GM12865 (cell line): ENCODE measurements around the gene ZNF664.

Experiments
- DNase-seq: peaks from one replicate; pipeline ENCODE4 v3.0.0; 2010; ENCODE audit warnings: low read depth
- H3K4me3 ChIP-seq: 2 replicates; pipeline ENCODE4 v1.5.1; 2011; ENCODE audit warnings: mild to moderate bottlenecking, low read depth, low read length, control low read depth
- TF ChIP-seq, protein P1 (sequence below): IDR thresholded peaks from 2 replicates; pipeline ENCODE4 v1.5.1; 2011; ENCODE audit warnings: low read length, control low read depth, low read depth, inconsistent platforms; ENCODE audit not compliant: insufficient read depth; ENCODE audit errors: missing control alignments

Gene ZNF664

DNA sequence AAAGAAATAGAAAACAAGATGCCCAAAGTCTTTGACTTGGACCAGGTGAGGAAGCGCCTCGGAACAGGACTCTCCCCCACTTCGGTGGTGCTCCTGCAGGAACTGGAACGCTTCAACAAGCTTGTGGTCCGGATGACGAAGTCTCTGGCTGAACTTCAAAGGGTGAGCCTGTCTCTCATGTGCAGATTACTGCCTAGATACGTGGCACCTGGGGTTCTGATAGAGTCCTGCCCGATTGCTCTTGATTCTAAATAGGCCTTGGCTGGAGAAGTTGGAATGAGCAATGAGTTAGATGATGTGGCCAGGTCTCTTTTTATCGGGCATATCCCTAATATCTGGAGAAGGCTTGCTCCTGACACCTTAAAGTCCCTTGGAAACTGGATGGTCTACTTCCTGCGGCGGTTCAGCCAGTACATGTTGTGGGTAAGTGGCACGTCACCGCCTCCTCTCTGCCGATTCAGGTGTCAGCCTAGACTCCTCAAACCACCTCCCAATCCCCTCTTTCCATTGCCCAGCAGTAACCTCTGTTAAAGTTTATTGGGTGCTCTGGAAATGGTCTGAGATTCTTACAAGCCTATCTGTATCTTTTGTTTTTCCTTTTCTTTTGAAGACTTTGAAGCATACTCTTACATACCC is 41.2 kb upstream of the ZNF664 start:
- DNase-seq, result no peak
- TF ChIP-seq, protein P1, sequence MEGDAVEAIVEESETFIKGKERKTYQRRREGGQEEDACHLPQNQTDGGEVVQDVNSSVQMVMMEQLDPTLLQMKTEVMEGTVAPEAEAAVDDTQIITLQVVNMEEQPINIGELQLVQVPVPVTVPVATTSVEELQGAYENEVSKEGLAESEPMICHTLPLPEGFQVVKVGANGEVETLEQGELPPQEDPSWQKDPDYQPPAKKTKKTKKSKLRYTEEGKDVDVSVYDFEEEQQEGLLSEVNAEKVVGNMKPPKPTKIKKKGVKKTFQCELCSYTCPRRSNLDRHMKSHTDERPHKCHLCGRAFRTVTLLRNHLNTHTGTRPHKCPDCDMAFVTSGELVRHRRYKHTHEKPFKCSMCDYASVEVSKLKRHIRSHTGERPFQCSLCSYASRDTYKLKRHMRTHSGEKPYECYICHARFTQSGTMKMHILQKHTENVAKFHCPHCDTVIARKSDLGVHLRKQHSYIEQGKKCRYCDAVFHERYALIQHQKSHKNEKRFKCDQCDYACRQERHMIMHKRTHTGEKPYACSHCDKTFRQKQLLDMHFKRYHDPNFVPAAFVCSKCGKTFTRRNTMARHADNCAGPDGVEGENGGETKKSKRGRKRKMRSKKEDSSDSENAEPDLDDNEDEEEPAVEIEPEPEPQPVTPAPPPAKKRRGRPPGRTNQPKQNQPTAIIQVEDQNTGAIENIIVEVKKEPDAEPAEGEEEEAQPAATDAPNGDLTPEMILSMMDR, result no peak
- no peak overlapping the region for H3K4me3 ChIP-seq

DNA sequence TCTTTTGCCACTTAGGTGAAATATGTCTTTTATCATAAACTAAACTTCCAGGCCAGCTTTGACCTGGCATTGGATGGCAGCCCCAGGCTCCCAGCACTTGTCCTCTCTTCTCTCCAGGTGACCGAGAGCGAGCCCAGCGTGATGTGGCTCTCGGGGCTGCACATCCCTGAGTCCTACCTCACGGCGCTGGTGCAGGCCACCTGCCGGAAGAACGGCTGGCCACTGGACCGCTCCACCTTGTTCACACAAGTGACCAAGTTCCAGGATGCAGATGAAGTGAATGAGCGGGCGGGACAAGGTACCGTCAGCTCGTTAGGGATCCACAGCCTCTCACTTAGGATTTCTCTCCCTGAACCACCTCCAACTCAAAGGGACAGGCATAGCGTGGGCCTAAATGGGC is 39.8 kb upstream of the ZNF664 start:
- TF ChIP-seq, protein P1, result no peak
- DNase-seq, result no peak
- H3K4me3 ChIP-seq, result no peak overlapping the region

DNA sequence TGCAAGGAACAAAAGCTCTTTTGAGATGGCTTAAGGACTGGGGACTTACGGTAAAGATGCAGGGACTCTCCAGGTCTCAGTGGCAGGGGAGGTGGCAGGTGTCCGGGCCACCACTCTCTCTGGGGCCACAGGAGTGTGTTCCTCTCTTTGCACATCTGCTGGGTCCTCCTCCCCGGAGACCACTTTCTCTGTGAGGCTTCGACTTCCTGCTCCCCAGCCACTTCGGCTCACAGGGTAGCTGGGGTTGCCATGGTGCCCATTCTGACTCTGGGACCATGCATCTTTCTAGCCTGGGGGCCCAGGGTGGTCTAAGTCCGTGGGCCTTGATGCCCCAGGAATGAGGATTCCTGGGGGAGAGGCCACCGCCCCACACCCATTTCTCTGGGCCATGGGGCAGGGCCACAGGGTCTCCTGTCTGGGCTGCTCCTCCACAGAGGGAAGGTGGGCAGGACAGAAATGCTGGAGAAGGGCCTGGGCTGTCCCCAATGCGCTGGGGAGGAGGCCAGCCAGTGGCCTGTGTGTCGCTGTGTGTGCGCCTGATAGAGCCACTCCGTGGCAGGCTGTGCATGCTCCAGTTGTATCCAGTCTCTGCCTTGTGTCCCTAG is 38.9 kb upstream of the ZNF664 start:
- TF ChIP-seq, protein P1, result no peak
- DNase-seq, result no peak
- no peak overlapping the region for H3K4me3 ChIP-seq

DNA sequence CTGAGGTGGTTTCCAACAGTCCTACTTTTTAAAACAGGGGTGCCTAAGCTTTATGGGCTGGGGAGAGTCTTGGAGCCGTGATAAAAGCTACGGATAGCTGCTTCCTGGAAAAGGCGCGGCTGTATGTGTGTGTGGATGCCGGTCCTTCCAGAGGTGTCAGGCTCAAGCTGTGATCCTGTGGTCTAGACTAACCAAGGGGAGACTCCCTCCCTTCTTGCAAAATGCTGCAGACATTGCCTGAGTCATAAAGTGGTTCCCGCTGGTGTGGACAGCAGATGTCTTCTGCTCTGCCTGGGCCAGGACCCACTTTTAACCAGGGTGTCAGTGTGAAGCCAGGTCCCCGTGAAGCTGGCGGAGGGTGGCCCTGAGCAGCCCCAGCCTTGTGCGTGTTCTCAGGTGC is 38.2 kb upstream of the ZNF664 start:
- no peak for DNase-seq
- TF ChIP-seq, protein P1, result no peak
- H3K4me3 ChIP-seq, result no peak overlapping the region

DNA sequence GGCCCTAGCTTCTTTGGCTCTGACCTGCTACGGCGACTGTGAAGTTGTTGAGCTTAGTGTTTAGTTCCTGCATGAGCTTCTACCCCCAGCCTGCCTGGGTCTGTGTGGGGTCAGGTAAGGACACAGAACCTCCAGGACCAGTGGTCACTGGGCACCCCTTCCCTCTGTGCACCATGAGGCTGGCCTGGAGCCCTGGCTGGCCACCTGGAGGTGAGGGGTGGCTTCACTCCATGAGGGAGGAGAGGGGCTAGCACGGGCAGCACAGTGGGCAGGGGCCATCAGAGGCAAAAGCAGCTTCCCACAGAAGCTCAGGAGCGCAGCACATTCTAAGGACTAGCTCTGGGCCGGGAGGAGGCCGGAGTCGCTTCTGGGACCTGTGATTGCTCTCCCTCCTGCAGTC is 37.1 kb upstream of the ZNF664 start:
- TF ChIP-seq, protein P1, result no peak
- no peak overlapping the region for H3K4me3 ChIP-seq
- no peak for DNase-seq

DNA sequence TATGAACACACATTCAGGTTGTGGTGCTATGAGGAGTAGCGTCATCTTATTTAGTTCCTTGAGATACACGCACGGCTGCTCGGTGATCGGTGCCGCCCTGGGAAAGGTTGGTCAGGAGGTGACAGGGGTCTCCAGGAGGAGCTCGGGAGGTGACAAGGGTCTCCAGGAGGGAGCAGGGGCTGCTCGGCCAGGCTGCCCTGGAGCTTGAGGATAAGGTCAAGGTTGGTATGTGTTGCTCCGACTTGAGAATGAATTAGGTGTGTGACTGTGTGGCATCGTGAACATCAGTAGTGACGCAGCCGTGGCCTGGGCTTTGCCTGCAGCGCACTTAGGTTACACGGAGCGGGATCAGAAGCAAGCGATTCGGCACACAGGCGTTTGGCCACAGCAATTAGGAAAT is 36.5 kb upstream of the ZNF664 start:
- TF ChIP-seq, protein P1, result no peak
- DNase-seq, result no peak
- no peak overlapping the region for H3K4me3 ChIP-seq
